Loucy (cell line): ENCODE data around the gene DENND10.

Experiments
- H2AFZ ChIP-seq: fragments of 200-600 bp; sonication (generic); 2 replicates; pipeline ENCODE4 v1.6.0; 2016; ENCODE audit warnings: antibody characterized with exemption, mild to moderate bottlenecking, low read length, moderate library complexity
- H3F3A ChIP-seq: fragments of 200-600 bp; 2 replicates; pipeline ENCODE4 v1.6.0; 2016; ENCODE audit warnings: antibody characterized with exemption, low read depth, mild to moderate bottlenecking
- H3K27me3 ChIP-seq: fragments of 200-600 bp; sonication (generic); 2 replicates; pipeline ENCODE4 v1.6.1; 2014; ENCODE audit warnings: low read length, mild to moderate bottlenecking; ENCODE audit not compliant: insufficient read depth, poor library complexity, severe bottlenecking
- H3K36me3 ChIP-seq: fragments of 200-600 bp; sonication (generic); 2 replicates; pipeline ENCODE4 v1.6.1; 2016; ENCODE audit warnings: low read length; ENCODE audit not compliant: insufficient read depth
- H3K4me1 ChIP-seq: fragments of 200-600 bp; sonication (generic); 2 replicates; pipeline ENCODE4 v1.5.1; 2014; ENCODE audit warnings: low read length, mild to moderate bottlenecking; ENCODE audit not compliant: insufficient read depth, poor library complexity, severe bottlenecking
- H3K4me2 ChIP-seq: fragments of 200-600 bp; sonication (generic); 2 replicates; pipeline ENCODE4 v1.6.0; 2014; ENCODE audit warnings: antibody characterized with exemption, low read length, low read depth, mild to moderate bottlenecking; ENCODE audit not compliant: poor library complexity, severe bottlenecking
- H3K4me3 ChIP-seq: fragments of 200-600 bp; sonication (generic); 2 replicates; pipeline ENCODE4 v1.5.1; 2014; ENCODE audit warnings: low read length, mild to moderate bottlenecking, mixed read lengths; ENCODE audit not compliant: poor library complexity, severe bottlenecking
- H3K79me2 ChIP-seq: fragments of 200-600 bp; sonication (generic); 2 replicates; pipeline ENCODE4 v1.6.1; 2014; ENCODE audit warnings: low read length; ENCODE audit not compliant: insufficient read depth
- H3K9ac ChIP-seq: fragments of 200-600 bp; sonication (generic); 2 replicates; pipeline ENCODE4 v1.6.0; 2014; ENCODE audit warnings: mild to moderate bottlenecking, low read depth, low read length, moderate library complexity; ENCODE audit not compliant: poor library complexity, severe bottlenecking
- H3K9me2 ChIP-seq: fragments of 200-600 bp; sonication (generic); replicated peaks from 2 replicates; pipeline ENCODE4 v1.6.1; 2016; ENCODE audit warnings: low read depth, low read length, mixed read lengths
- H3K9me3 ChIP-seq: fragments of 200-600 bp; sonication (generic); 2 replicates; pipeline ENCODE4 v1.6.1; 2014; ENCODE audit warnings: mild to moderate bottlenecking, antibody characterized with exemption, low read length, low read depth; ENCODE audit not compliant: insufficient read depth
- H4K20me1 ChIP-seq: fragments of 200-600 bp; sonication (generic); 2 replicates; pipeline ENCODE4 v1.6.0; 2014; ENCODE audit warnings: antibody characterized with exemption, low read length, mild to moderate bottlenecking; ENCODE audit not compliant: insufficient read depth, poor library complexity, severe bottlenecking
- EZH2phosphoT487 ChIP-seq: fragments of 200-600 bp; IDR thresholded peaks from 2 replicates; pipeline ENCODE4 v1.6.1; 2018; ENCODE audit warnings: antibody characterized with exemption, mild to moderate bottlenecking, moderate library complexity, borderline replicate concordance
- TF ChIP-seq, protein P1 (sequence below): fragments of 200-600 bp; sonication (generic); conservative IDR thresholded peaks from 2 replicates; pipeline ENCODE4 v1.5.1; 2014; ENCODE audit warnings: mild to moderate bottlenecking, antibody characterized with exemption, low read length

The DENND10 gene

DNA sequence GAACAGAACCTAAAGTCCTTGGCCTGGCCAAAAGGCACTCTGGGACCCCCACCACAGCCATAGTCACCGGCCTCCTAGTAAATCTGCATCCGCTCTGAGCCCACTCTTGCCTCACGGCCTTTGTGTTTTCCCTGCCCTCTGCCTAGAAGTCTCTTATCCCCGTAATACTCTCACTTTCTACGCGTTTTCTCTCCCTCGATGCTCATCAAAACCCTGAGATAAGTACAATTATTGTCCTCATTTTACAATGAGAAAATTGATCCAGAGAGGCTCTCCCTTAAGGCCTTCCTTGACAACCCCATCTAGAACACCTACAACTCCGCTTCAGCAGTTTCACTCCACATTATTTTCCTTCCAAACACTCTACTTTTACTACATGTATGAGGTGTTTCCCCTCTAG is 63.1 kb downstream of the DENND10 start:
- TF ChIP-seq, protein P1, sequence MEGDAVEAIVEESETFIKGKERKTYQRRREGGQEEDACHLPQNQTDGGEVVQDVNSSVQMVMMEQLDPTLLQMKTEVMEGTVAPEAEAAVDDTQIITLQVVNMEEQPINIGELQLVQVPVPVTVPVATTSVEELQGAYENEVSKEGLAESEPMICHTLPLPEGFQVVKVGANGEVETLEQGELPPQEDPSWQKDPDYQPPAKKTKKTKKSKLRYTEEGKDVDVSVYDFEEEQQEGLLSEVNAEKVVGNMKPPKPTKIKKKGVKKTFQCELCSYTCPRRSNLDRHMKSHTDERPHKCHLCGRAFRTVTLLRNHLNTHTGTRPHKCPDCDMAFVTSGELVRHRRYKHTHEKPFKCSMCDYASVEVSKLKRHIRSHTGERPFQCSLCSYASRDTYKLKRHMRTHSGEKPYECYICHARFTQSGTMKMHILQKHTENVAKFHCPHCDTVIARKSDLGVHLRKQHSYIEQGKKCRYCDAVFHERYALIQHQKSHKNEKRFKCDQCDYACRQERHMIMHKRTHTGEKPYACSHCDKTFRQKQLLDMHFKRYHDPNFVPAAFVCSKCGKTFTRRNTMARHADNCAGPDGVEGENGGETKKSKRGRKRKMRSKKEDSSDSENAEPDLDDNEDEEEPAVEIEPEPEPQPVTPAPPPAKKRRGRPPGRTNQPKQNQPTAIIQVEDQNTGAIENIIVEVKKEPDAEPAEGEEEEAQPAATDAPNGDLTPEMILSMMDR: no peak
- no peak for TF ChIP-seq EZH2phosphoT487
- H3K36me3 ChIP-seq: peaks cover 47% of the 10 kb centered on the region; the same call in 1 of the 2 replicates
- H4K20me1 ChIP-seq: peaks cover under 1% of the 10 kb centered on the region
- no peak overlapping the region for H3K4me3 ChIP-seq
- peaks cover 34% of the 10 kb centered on the region for H3K4me1 ChIP-seq
- no peak overlapping the region for H2AFZ ChIP-seq
- H3F3A ChIP-seq: peaks cover 5% of the 10 kb centered on the region; the same call in 1 of the 2 replicates
- peaks cover 8% of the 10 kb centered on the region for H3K79me2 ChIP-seq
- no peak overlapping the region for H3K4me2 ChIP-seq
- no peaks in the 10 kb centered on the region for H3K9me2 ChIP-seq
- no peak overlapping the region for H3K9ac ChIP-seq
- H3K9me3 ChIP-seq: no peaks in the 10 kb centered on the region
- no peaks in the 10 kb centered on the region for H3K27me3 ChIP-seq

DNA sequence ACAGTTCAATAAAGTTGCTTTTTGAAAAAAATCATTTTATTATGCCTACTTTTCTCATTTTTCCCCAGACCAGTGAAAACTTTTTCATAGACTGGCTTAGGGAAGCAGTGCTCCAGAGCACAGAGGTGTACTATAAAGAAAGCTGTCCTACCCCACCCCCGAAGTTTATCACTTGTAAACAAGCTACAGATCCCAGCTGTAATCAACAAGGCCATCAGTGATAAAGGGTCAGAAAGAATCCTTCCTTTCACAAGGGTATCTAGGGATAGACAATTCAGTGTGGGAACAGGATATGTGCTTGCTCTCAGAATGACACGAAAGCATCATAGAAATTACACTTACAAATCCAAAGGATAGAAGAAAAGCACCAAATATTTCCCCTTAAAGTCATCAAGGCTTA is 70.2 kb downstream of the DENND10 start:
- Histone ChIP-seq H3K4me3 (peak overlapping the region; percentile 26), H3K36me3 (peaks cover 43% of the 10 kb centered on the region)

GRCh38 chr10:119176166-119176565 is 72.3 kb downstream of the DENND10 start:
- H3F3A ChIP-seq: no peaks in the 10 kb centered on the region
- TF ChIP-seq, protein P1: no peak
- TF ChIP-seq EZH2phosphoT487: no peak
- H3K4me1 ChIP-seq: peaks cover 44% of the 10 kb centered on the region
- peaks cover 60% of the 10 kb centered on the region for H3K79me2 ChIP-seq
- H3K27me3 ChIP-seq: no peaks in the 10 kb centered on the region
- H3K9me2 ChIP-seq: no peaks in the 10 kb centered on the region
- peaks cover 41% of the 10 kb centered on the region for H4K20me1 ChIP-seq
- peak overlapping the region; percentile 81 for H3K9ac ChIP-seq
- peak overlapping the region; percentile 76 for H3K4me3 ChIP-seq
- H3K4me2 ChIP-seq: peak overlapping the region; percentile 96
- H2AFZ ChIP-seq: no peak overlapping the region
- H3K9me3 ChIP-seq: no peaks in the 10 kb centered on the region
- peaks cover 25% of the 10 kb centered on the region for H3K36me3 ChIP-seq

More for the DNA sequence above, 70.2 kb downstream of the DENND10 start:
- Histone ChIP-seq H3K9me3 (no peaks in the 10 kb centered on the region), H3K27me3 (no peaks in the 10 kb centered on the region), H4K20me1 (peaks cover 41% of the 10 kb centered on the region), H2AFZ (no peak overlapping the region), H3K4me1 (peaks cover 38% of the 10 kb centered on the region), H3K4me2 (peak overlapping the region; percentile 96), H3K79me2 (peaks cover 60% of the 10 kb centered on the region), H3K9ac (peak overlapping the region; percentile 21), H3K9me2 (no peaks in the 10 kb centered on the region), H3F3A (no peaks in the 10 kb centered on the region)
- TF ChIP-seq, protein P1: no peak
- TF ChIP-seq EZH2phosphoT487: no peak
